Nephron (organoid): Measurements from ENCODE around the gene FEN1.
A peak's percentile ranks its signal among the peaks of the same experiment; 100 is the strongest.

ENCODE experiments used
- H3K27ac Mint-ChIP-seq, 3 experiments: 2 replicates each; pipeline ENCODE4 v1.8.0; 2020; ENCODE audit warnings: mixed read lengths in 3 of 3, mild to moderate bottlenecking in 2 of 3, moderate library complexity in 1 of 3
- H3K27me3 Mint-ChIP-seq: 2 replicates; pipeline ENCODE4 v1.8.0; 2021; ENCODE audit warnings: low read depth, mild to moderate bottlenecking, moderate library complexity, mixed read lengths
- H3K36me3 Mint-ChIP-seq: 2 replicates; pipeline ENCODE4 v1.8.0; 2020; ENCODE audit warnings: low read depth, mixed read lengths
- H3K4me1 Mint-ChIP-seq: 2 replicates; pipeline ENCODE4 v1.8.0; 2020; ENCODE audit warnings: mixed read lengths
- H3K4me3 Mint-ChIP-seq, 3 experiments: 2 replicates each; pipeline ENCODE4 v1.8.0; 2020; ENCODE audit warnings: mild to moderate bottlenecking in 3 of 3, mixed read lengths in 3 of 3, moderate library complexity in 2 of 3
- H3K9me3 Mint-ChIP-seq: 2 replicates; pipeline ENCODE4 v1.8.0; 2020; ENCODE audit warnings: mixed read lengths
- TF ChIP-seq, protein P1 (sequence below), 3 experiments: fragments of 200-600 bp; sonication (generic); IDR thresholded peaks; one replicate each; pipeline ENCODE4 v1.5.0; 2021; ENCODE audit warnings: antibody characterized with exemption in 3 of 3; ENCODE audit not compliant: unreplicated experiment in 3 of 3

The FEN1 gene

GRCh38 chr11:61771985-61772455, 20.7 kb upstream of the FEN1 start:
- Mint-ChIP-seq H3K9me3 (no peaks in the 10 kb centered on the region), H3K27me3 (no peaks in the 10 kb centered on the region), H3K36me3 (no peaks in the 10 kb centered on the region), H3K4me3 (no peak overlapping the region), H3K27ac (no peak overlapping the region), H3K4me1 (peaks cover 4% of the 10 kb centered on the region)
- TF ChIP-seq, protein P1, sequence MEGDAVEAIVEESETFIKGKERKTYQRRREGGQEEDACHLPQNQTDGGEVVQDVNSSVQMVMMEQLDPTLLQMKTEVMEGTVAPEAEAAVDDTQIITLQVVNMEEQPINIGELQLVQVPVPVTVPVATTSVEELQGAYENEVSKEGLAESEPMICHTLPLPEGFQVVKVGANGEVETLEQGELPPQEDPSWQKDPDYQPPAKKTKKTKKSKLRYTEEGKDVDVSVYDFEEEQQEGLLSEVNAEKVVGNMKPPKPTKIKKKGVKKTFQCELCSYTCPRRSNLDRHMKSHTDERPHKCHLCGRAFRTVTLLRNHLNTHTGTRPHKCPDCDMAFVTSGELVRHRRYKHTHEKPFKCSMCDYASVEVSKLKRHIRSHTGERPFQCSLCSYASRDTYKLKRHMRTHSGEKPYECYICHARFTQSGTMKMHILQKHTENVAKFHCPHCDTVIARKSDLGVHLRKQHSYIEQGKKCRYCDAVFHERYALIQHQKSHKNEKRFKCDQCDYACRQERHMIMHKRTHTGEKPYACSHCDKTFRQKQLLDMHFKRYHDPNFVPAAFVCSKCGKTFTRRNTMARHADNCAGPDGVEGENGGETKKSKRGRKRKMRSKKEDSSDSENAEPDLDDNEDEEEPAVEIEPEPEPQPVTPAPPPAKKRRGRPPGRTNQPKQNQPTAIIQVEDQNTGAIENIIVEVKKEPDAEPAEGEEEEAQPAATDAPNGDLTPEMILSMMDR (IDR thresholded peaks at IDR 0.05; ENCODE audit: unreplicated experiment in 3 of 3): no peak

GRCh38 chr11:61773356-61773755, 19.4 kb upstream of the FEN1 start:
- H3K27ac Mint-ChIP-seq: peak overlapping the region in 2 of 3 experiments; percentile 46 to 65

DNA sequence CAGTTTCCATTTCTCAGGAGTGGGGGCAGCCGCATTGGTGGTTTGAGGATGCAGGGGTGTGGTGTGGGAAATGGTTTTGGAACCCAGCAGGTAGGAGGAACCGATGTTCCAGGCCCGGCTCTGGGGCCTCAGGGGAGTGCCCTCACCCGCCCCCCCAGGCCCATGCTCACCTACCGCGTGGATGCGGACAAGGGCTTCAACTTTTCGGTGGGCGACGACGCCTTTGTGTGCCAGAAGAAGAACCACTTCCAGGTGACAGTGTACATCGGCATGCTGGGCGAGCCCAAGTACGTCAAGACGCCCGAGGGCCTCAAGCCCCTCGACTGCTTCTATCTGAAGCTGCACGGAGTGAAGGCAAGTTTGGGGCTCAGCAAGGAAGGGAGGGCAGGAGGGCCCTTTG, 18.9 kb upstream of the FEN1 start:
- H3K36me3 Mint-ChIP-seq: peaks cover 7% of the 10 kb centered on the region

More at GRCh38 chr11:61773356-61773755, 19.4 kb upstream of the FEN1 start:
- Mint-ChIP-seq H3K27me3 (no peaks in the 10 kb centered on the region), H3K9me3 (no peaks in the 10 kb centered on the region), H3K36me3 (peaks cover 6% of the 10 kb centered on the region), H3K4me3 (no peak overlapping the region), H3K4me1 (peaks cover 4% of the 10 kb centered on the region)
- TF ChIP-seq, protein P1 (IDR thresholded peaks at IDR 0.05; ENCODE audit: unreplicated experiment in 3 of 3): no peak

DNA sequence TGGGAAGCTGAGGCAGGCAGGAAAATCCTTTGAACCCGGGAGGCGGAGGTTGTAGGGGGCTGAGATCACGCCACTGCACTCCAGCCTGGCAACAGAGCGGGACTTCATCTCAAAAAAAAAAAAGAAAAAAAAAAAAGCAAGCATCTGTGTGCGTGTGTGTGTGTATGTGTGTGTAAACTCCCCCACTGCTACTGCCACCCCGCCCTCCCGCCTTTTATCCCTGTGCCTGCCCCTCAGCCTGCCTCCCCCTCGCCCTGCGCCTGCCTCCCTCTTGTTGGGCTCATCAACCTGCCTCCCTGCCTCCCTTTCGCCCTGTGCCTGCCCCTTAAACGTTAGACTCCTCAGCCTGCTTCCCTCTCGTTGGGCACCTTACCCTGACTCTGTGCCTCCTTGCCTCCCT, 18.3 kb upstream of the FEN1 start:
- H3K27ac Mint-ChIP-seq: peak overlapping the region in 1 of 3 experiments; percentile 73
- H3K4me1 Mint-ChIP-seq: peaks cover 4% of the 10 kb centered on the region
- H3K36me3 Mint-ChIP-seq: peaks cover 7% of the 10 kb centered on the region
- H3K9me3 Mint-ChIP-seq: no peaks in the 10 kb centered on the region
- H3K4me3 Mint-ChIP-seq: no peak overlapping the region
- no peaks in the 10 kb centered on the region for H3K27me3 Mint-ChIP-seq
- TF ChIP-seq, protein P1 (IDR thresholded peaks at IDR 0.05; ENCODE audit: unreplicated experiment in 3 of 3): no peak

More for the DNA sequence above, 18.9 kb upstream of the FEN1 start:
- H3K9me3 Mint-ChIP-seq: no peaks in the 10 kb centered on the region
- TF ChIP-seq, protein P1 (IDR thresholded peaks at IDR 0.05; ENCODE audit: unreplicated experiment in 3 of 3): no peak
- H3K4me3 Mint-ChIP-seq: no peak overlapping the region
- H3K4me1 Mint-ChIP-seq: peaks cover 4% of the 10 kb centered on the region
- H3K27ac Mint-ChIP-seq: peak overlapping the region in 1 of 3 experiments; percentile 10
- H3K27me3 Mint-ChIP-seq: no peaks in the 10 kb centered on the region

- peaks cover 7% of the 10 kb centered on the region for H3K36me3 Mint-ChIP-seq
- peaks cover 4% of the 10 kb centered on the region for H3K4me1 Mint-ChIP-seq
Observed at GRCh38 chr11:61775106-61775505, 17.6 kb upstream of the FEN1 start.

More at GRCh38 chr11:61775106-61775505, 17.6 kb upstream of the FEN1 start:
- no peak overlapping the region for H3K27ac Mint-ChIP-seq
- TF ChIP-seq, protein P1 (IDR thresholded peaks at IDR 0.05; ENCODE audit: unreplicated experiment in 3 of 3): no peak
- H3K4me3 Mint-ChIP-seq: no peak overlapping the region
- H3K27me3 Mint-ChIP-seq: no peaks in the 10 kb centered on the region
- H3K9me3 Mint-ChIP-seq: no peaks in the 10 kb centered on the region
